H9 (cell line): ENCODE data around the gene SLC12A1. TPM values are rescaled to one million over a fixed set of nuclear protein-coding genes. Genes with fewer than 3 reads are reported as not detected.

Source experiments
- DNase-seq: peaks from one replicate; pipeline ENCODE4 v3.0.0-alpha.2; 2017
- H2AFZ ChIP-seq: one replicate; pipeline ENCODE4 v1.6.1; 2013; ENCODE audit warnings: mild to moderate bottlenecking, low read length, control low read depth, moderate library complexity
- H2AK5ac ChIP-seq: 2 replicates; pipeline ENCODE4 v1.6.1; 2013; ENCODE audit warnings: low read length, control low read depth, mixed read lengths; ENCODE audit not compliant: insufficient read length
- H2BK120ac ChIP-seq: one replicate; pipeline ENCODE4 v1.6.1; 2013; ENCODE audit warnings: low read depth, mild to moderate bottlenecking, low read length, control low read depth, inconsistent platforms; ENCODE audit not compliant: poor library complexity, severe bottlenecking
- H2BK12ac ChIP-seq: 2 replicates; pipeline ENCODE4 v1.6.1; 2013; ENCODE audit warnings: low read length, control low read depth, mixed read lengths, low read depth; ENCODE audit not compliant: insufficient read length
- H2BK15ac ChIP-seq: 2 replicates; pipeline ENCODE4 v1.6.1; 2013; ENCODE audit warnings: low read depth, low read length, control low read depth
- H2BK20ac ChIP-seq: one replicate; pipeline ENCODE4 v1.6.1; 2013; ENCODE audit warnings: low read depth, mild to moderate bottlenecking, low read length, control low read depth, inconsistent platforms; ENCODE audit not compliant: poor library complexity, severe bottlenecking
- H2BK5ac ChIP-seq: 2 replicates; pipeline ENCODE4 v1.6.1; 2013; ENCODE audit warnings: low read length, control low read depth, mixed read lengths; ENCODE audit not compliant: insufficient read length
- H3K14ac ChIP-seq: 2 replicates; pipeline ENCODE4 v1.6.1; 2013; ENCODE audit warnings: low read length, control low read depth; ENCODE audit not compliant: insufficient read depth
- H3K18ac ChIP-seq: 2 replicates; pipeline ENCODE4 v1.6.1; 2013; ENCODE audit warnings: low read depth, mild to moderate bottlenecking, mixed read lengths, low read length, control low read depth; ENCODE audit not compliant: insufficient read length
- H3K23ac ChIP-seq: 2 replicates; pipeline ENCODE4 v1.6.1; 2013; ENCODE audit warnings: low read length, control low read depth, mixed read lengths, low read depth; ENCODE audit not compliant: insufficient read length
- H3K23me2 ChIP-seq: 2 replicates; pipeline ENCODE4 v1.6.1; 2013; ENCODE audit warnings: low read depth, mild to moderate bottlenecking, mixed read lengths, low read length, control low read depth; ENCODE audit not compliant: insufficient read length, poor library complexity, severe bottlenecking
- H3K27ac ChIP-seq: 2 replicates; pipeline ENCODE4 v1.5.1; 2013; ENCODE audit warnings: low read length, control low read depth, mixed read lengths, low read depth; ENCODE audit not compliant: insufficient read length
- H3K27me3 ChIP-seq: 2 replicates; pipeline ENCODE4 v1.6.1; 2013; ENCODE audit warnings: low read length, control low read depth, inconsistent platforms; ENCODE audit not compliant: insufficient read depth
- H3K4ac ChIP-seq: 2 replicates; pipeline ENCODE4 v1.6.1; 2013; ENCODE audit warnings: low read depth, mild to moderate bottlenecking, control low read depth, inconsistent platforms, low read length, moderate library complexity
- H3K4me1 ChIP-seq: 2 replicates; pipeline ENCODE4 v1.6.1; 2013; ENCODE audit warnings: low read length, control low read depth, inconsistent platforms; ENCODE audit not compliant: insufficient read depth
- H3K4me2 ChIP-seq: 2 replicates; pipeline ENCODE4 v1.6.1; 2013; ENCODE audit warnings: low read length, control low read depth, mixed read lengths; ENCODE audit not compliant: insufficient read length, insufficient read depth
- H3K56ac ChIP-seq: 2 replicates; pipeline ENCODE4 v1.6.1; 2013; ENCODE audit warnings: low read depth, mild to moderate bottlenecking, mixed read lengths, low read length, control low read depth; ENCODE audit not compliant: insufficient read length
- H3K79me1 ChIP-seq: 2 replicates; pipeline ENCODE4 v1.6.1; 2013; ENCODE audit warnings: low read depth, mild to moderate bottlenecking, moderate library complexity, low read length, control low read depth, inconsistent platforms; ENCODE audit not compliant: insufficient read depth, poor library complexity, severe bottlenecking
- H3K79me2 ChIP-seq: 2 replicates; pipeline ENCODE4 v1.6.1; 2013; ENCODE audit warnings: low read length, control low read depth, inconsistent platforms; ENCODE audit not compliant: insufficient read depth
- H3K9ac ChIP-seq: 2 replicates; pipeline ENCODE4 v1.6.1; 2013; ENCODE audit warnings: low read length, control low read depth, mixed read lengths; ENCODE audit not compliant: insufficient read length; ENCODE audit errors: extremely low read depth
- H3K9me3 ChIP-seq: one replicate; pipeline ENCODE4 v1.6.1; 2013; ENCODE audit warnings: low read depth, low read length, inconsistent platforms; ENCODE audit not compliant: control insufficient read depth
- H3T11ph ChIP-seq: one replicate; pipeline ENCODE4 v1.6.1; 2013; ENCODE audit warnings: mild to moderate bottlenecking, low read length, control low read depth, inconsistent platforms
- H4K20me1 ChIP-seq: one replicate; pipeline ENCODE4 v1.6.1; 2013; ENCODE audit not compliant: control insufficient read depth, insufficient read length, insufficient read depth
- H4K5ac ChIP-seq: 2 replicates; pipeline ENCODE4 v1.6.1; 2013; ENCODE audit warnings: low read depth, mild to moderate bottlenecking, mixed read lengths, low read length, control low read depth; ENCODE audit not compliant: insufficient read length
- H4K8ac ChIP-seq: replicated peaks from 2 replicates; pipeline ENCODE4 v1.6.1; 2013; ENCODE audit warnings: low read length, control low read depth, mixed read lengths, low read depth; ENCODE audit not compliant: insufficient read length
- H4K91ac ChIP-seq: 2 replicates; pipeline ENCODE4 v1.6.1; 2013; ENCODE audit warnings: low read depth, mild to moderate bottlenecking, moderate library complexity, mixed read lengths, low read length, control low read depth; ENCODE audit not compliant: insufficient read length
- H3K27ac Mint-ChIP-seq, 3 experiments: 2 replicates in 2 of 3; 3 replicates in 1 of 3; pipeline ENCODE4 v1.8.0; 2020 to 2021; ENCODE audit warnings: mixed read lengths in 3 of 3, mild to moderate bottlenecking in 1 of 3, moderate library complexity in 1 of 3
- H3K27me3 Mint-ChIP-seq: 2 replicates; pipeline ENCODE4 v1.8.0; 2021; ENCODE audit warnings: low read depth, mild to moderate bottlenecking, moderate library complexity, mixed read lengths
- H3K36me3 Mint-ChIP-seq, 3 experiments: 2 replicates in 2 of 3; 3 replicates in 1 of 3; pipeline ENCODE4 v1.8.0; 2020 to 2021; ENCODE audit warnings: low read depth in 3 of 3, mixed read lengths in 3 of 3; ENCODE audit not compliant: insufficient read depth in 1 of 3
- H3K4me1 Mint-ChIP-seq, 2 experiments: 2 replicates each; pipeline ENCODE4 v1.8.0; 2020; ENCODE audit warnings: mixed read lengths in 2 of 2
- H3K4me3 Mint-ChIP-seq, 2 experiments: 2 replicates in 1 of 2; 3 replicates in 1 of 2; pipeline ENCODE4 v1.8.0; 2020 to 2021; ENCODE audit warnings: mild to moderate bottlenecking in 2 of 2, mixed read lengths in 2 of 2, moderate library complexity in 1 of 2
- H3K9me3 Mint-ChIP-seq, 2 experiments: 2 replicates in 1 of 2; 3 replicates in 1 of 2; pipeline ENCODE4 v1.8.0; 2020; ENCODE audit warnings: mild to moderate bottlenecking in 2 of 2, mixed read lengths in 2 of 2, moderate library complexity in 1 of 2
- WGBS: extraction: QIAGEN DNeasy Blood & Tissue Kit; methylation state at CpG from one replicate; pipeline ENCODE4 v1.1.7; 2013; ENCODE audit warnings: missing lambda C conversion rate, low lambda C conversion rate, mixed read lengths; ENCODE audit not compliant: insufficient read length; ENCODE audit errors: extremely low coverage; 5-methylcytosine and 5-hydroxymethylcytosine counted together
- total RNA-seq: library from RNA; stranded (reverse); gene quantifications from 2 replicates; pipeline ENCODE4 v1.2.1, GENCODE V29; 2021
- TF ChIP-seq, protein P1 (sequence below): fragments of 200-600 bp; sonication (generic); conservative IDR thresholded peaks from 3 replicates; pipeline ENCODE4 v1.8.0; 2021; ENCODE audit warnings: antibody characterized with exemption, mild to moderate bottlenecking

SLC12A1 gene
- total RNA-seq, 1 experiment from 2014 or later: 0.07 TPM

DNA sequence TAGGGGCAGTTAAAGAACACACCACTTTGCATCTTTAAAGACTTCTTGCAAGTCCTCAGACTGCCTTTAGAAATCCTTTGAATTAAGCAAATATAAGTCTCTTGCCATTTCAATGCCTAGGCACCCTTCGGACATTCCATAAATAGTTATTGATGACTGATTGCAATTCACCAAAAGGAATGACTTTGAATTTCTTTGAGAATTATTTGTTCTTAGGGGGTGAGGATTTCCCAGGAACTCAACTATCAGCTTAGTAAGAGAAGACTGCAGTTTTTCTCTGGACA is 27.5 kb upstream of the SLC12A1 start:
- Mint-ChIP-seq H3K4me1 (peaks cover 47 to 52% of the 10 kb centered on the region in 2 experiments), H3K27ac (peak overlapping the region; percentile 65 to 85 (median 68); a peak in 4 of 7 replicates), H3K36me3 (peaks cover 0 to 5% (median 0%) of the 10 kb centered on the region in 3 experiments; a peak in 3 of 7 replicates), H3K9me3 (no peaks in the 10 kb centered on the region), H3K4me3 (peak overlapping the region; percentile 81 to 90), H3K27me3 (no peaks in the 10 kb centered on the region)
- TF ChIP-seq, protein P1, sequence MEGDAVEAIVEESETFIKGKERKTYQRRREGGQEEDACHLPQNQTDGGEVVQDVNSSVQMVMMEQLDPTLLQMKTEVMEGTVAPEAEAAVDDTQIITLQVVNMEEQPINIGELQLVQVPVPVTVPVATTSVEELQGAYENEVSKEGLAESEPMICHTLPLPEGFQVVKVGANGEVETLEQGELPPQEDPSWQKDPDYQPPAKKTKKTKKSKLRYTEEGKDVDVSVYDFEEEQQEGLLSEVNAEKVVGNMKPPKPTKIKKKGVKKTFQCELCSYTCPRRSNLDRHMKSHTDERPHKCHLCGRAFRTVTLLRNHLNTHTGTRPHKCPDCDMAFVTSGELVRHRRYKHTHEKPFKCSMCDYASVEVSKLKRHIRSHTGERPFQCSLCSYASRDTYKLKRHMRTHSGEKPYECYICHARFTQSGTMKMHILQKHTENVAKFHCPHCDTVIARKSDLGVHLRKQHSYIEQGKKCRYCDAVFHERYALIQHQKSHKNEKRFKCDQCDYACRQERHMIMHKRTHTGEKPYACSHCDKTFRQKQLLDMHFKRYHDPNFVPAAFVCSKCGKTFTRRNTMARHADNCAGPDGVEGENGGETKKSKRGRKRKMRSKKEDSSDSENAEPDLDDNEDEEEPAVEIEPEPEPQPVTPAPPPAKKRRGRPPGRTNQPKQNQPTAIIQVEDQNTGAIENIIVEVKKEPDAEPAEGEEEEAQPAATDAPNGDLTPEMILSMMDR: no peak
- Histone ChIP-seq H3K79me1 (no peaks in the 10 kb centered on the region), H3K23me2 (no peaks in the 10 kb centered on the region), H3K79me2 (peaks cover 19% of the 10 kb centered on the region; the same call in 1 of the 2 replicates), H2AFZ (no peak overlapping the region), H2BK120ac (no peak overlapping the region), H3K27ac (no peak overlapping the region), H3K4ac (no peak overlapping the region), H3K23ac (no peak overlapping the region), H2AK5ac (no peak overlapping the region), H2BK12ac (no peak overlapping the region), H3T11ph (no peak overlapping the region), H4K8ac (no peak overlapping the region), H2BK15ac (no peak overlapping the region), H4K91ac (no peak overlapping the region), H3K56ac (no peak overlapping the region), H4K20me1 (no peaks in the 10 kb centered on the region), H3K4me2 (peak overlapping the region; percentile 85), H2BK5ac (no peak overlapping the region), H3K27me3 (no peaks in the 10 kb centered on the region), H3K18ac (no peak overlapping the region), H2BK20ac (no peak overlapping the region), H4K5ac (no peak overlapping the region), H3K14ac (no peak overlapping the region), H3K9me3 (no peaks in the 10 kb centered on the region), H3K9ac (no peak overlapping the region), H3K4me1 (peaks cover 2% of the 10 kb centered on the region; the same call in 1 of the 2 replicates)
- DNase-seq: no peak
- WGBS: no CpG with 5 or more reads among the region's 1 CpG
